ENCODE results near the gene PDE6B.

DNA sequence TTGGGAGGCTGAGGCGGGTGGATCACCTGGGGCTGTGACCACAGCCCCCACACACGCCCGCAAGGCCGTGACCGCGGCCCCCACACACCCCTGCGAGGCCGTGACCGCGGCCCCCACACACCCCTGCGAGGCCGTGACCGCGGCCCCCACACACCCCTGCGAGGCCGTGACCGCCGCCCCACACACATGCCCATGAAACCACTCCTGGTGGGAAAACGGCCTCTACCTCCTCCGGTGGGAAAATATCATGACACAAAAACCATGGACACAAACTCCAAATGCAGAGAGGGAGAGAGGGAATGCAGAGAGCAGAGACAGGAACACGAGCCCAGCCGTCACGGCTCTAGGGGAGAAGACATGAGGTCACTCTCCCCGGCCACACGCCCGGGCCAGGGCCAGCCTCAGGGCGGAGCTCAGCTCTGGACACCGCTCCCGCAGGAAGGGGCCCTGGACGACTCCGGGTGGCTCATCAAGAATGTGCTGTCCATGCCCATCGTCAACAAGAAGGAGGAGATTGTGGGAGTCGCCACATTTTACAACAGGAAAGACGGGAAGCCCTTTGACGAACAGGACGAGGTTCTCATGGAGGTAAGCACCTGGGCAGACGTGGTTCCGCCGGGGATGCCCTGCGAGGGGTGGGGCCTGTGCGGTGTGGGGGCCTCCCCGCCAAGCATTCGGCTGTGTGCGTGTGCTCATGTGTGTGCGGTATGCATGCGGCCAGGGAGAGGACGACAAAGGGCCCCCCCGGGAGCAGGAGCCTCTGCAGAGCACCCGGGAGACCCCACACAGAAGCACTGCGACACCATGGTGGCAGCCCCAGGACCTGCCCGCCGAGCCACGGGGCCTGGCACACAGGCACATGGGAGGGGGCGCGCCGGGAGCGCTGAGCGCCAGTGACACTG lies 31.3 kb downstream of the PDE6B start:
- TF ChIP-seq, protein P1, sequence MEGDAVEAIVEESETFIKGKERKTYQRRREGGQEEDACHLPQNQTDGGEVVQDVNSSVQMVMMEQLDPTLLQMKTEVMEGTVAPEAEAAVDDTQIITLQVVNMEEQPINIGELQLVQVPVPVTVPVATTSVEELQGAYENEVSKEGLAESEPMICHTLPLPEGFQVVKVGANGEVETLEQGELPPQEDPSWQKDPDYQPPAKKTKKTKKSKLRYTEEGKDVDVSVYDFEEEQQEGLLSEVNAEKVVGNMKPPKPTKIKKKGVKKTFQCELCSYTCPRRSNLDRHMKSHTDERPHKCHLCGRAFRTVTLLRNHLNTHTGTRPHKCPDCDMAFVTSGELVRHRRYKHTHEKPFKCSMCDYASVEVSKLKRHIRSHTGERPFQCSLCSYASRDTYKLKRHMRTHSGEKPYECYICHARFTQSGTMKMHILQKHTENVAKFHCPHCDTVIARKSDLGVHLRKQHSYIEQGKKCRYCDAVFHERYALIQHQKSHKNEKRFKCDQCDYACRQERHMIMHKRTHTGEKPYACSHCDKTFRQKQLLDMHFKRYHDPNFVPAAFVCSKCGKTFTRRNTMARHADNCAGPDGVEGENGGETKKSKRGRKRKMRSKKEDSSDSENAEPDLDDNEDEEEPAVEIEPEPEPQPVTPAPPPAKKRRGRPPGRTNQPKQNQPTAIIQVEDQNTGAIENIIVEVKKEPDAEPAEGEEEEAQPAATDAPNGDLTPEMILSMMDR (optimal IDR thresholded peaks at IDR 0.05 in 1 of 3, IDR thresholded peaks at IDR 0.05 in 1 of 3, conservative IDR thresholded peaks at IDR 0.05 in 1 of 3; ENCODE audit: extremely low read depth in 1 of 3, insufficient read depth in 2 of 3, low read length in 3 of 3) = no peak
- TF ChIP-seq EZH2 (IDR thresholded peaks at IDR 0.05; ENCODE audit: low read length) = no peak

All from keratinocyte (primary cell).